Naive B cell (primary cell): ENCODE results near the gene PCDHGA6. TPM values are rescaled to one million over a fixed set of nuclear protein-coding genes. Genes with fewer than 3 reads are reported as not detected.
"Not testable (repeated sequence)": the region's sequence is repeated elsewhere in the genome, so short reads cannot be mapped to it uniquely, and the experiment has no call there.

Experiments
- ATAC-seq, 2 donors: fragments of 150-1000 bp; cut with Tn5 transposase; 2 replicates each; pipeline ENCODE4 v1.10.0; 2021; ENCODE audit warnings: low read depth in 2 of 2, mild to moderate bottlenecking in 2 of 2, moderate library complexity in 2 of 2
- DNase-seq: peaks from one replicate; pipeline ENCODE4 v3.0.0; 2022
- H3K27ac Mint-ChIP-seq, 6 donors: one replicate each; pipeline ENCODE4 v1.8.0; 2020 to 2022; ENCODE audit warnings: mild to moderate bottlenecking in 6 of 6, mixed read lengths in 6 of 6, moderate library complexity in 5 of 6, inconsistent platforms in 2 of 6
- H3K27me3 Mint-ChIP-seq, 3 donors: one replicate each; pipeline ENCODE4 v1.8.0; 2021 to 2022; ENCODE audit warnings: mixed read lengths in 3 of 3, mild to moderate bottlenecking in 1 of 3
- H3K36me3 Mint-ChIP-seq, 2 donors: one replicate each; pipeline ENCODE4 v1.8.0; 2020 to 2022; ENCODE audit warnings: mixed read lengths in 2 of 2, inconsistent platforms in 1 of 2, mild to moderate bottlenecking in 1 of 2
- H3K4me1 Mint-ChIP-seq, 3 donors: one replicate each; pipeline ENCODE4 v1.8.0; 2020 to 2022; ENCODE audit warnings: mixed read lengths in 3 of 3, inconsistent platforms in 1 of 3, mild to moderate bottlenecking in 1 of 3, moderate library complexity in 1 of 3
- H3K4me3 Mint-ChIP-seq, 8 donors: one replicate each; pipeline ENCODE4 v1.8.0; 2020 to 2022; ENCODE audit warnings: mild to moderate bottlenecking in 8 of 8, mixed read lengths in 8 of 8, moderate library complexity in 8 of 8, inconsistent platforms in 2 of 8
- H3K9me3 Mint-ChIP-seq, 7 donors: one replicate each; pipeline ENCODE4 v1.8.0; 2020 to 2022; ENCODE audit warnings: mixed read lengths in 7 of 7, mild to moderate bottlenecking in 5 of 7, inconsistent platforms in 2 of 7, moderate library complexity in 1 of 7
- polyA plus RNA-seq, 6 donors: library from polyadenylated mRNA; unstranded; fragments of 300-500 nt; fragmentation: Illumina TruSeq; gene quantifications; one replicate each; pipeline ENCODE4 v1.2.3, GENCODE V29; 2021; ENCODE audit warnings: low read depth in 6 of 6

The PCDHGA6 gene
- polyA plus RNA-seq, 6 donors from 2014 or later = 0.08 TPM; not detected in 5

- DNase-seq (no peak), ATAC-seq (no peak)
- Mint-ChIP-seq H3K4me3 (peak overlapping the region in 2 of 8 donors; percentile 16 to 74), H3K9me3 (peaks cover 4 to 82% (median 43%) of the 10 kb centered on the region in 7 donors), H3K27ac (peak overlapping the region in 1 of 6 donors; percentile 53), H3K4me1 (peaks cover 0 to 4% (median 0%) of the 10 kb centered on the region in 3 donors), H3K27me3 (peaks cover 67 to 79% (median 74%) of the 10 kb centered on the region in 3 donors), H3K36me3 (peaks cover 23 to 26% of the 10 kb centered on the region in 2 donors)
Observed at GRCh38 chr5:141388661-141389060, 15.0 kb downstream of the PCDHGA6 start.

- Mint-ChIP-seq H3K27ac (peak overlapping the region in 2 of 6 donors; percentile 53 to 75), H3K27me3 (peaks cover 66 to 79% (median 74%) of the 10 kb centered on the region in 3 donors), H3K4me1 (peaks cover 0 to 4% (median 0%) of the 10 kb centered on the region in 3 donors), H3K36me3 (peaks cover 30% of the 10 kb centered on the region in 2 donors), H3K4me3 (peak overlapping the region in 2 of 8 donors; percentile 2 to 42), H3K9me3 (peaks cover 4 to 82% (median 43%) of the 10 kb centered on the region in 7 donors)
- DNase-seq (no peak), ATAC-seq (no peak)
Observed at GRCh38 chr5:141389153-141390042, 15.7 kb downstream of the PCDHGA6 start.

- DNase-seq (no peak), ATAC-seq (no peak)
- Mint-ChIP-seq H3K4me1 (peaks cover 0 to 4% (median 0%) of the 10 kb centered on the region in 3 donors), H3K9me3 (peaks cover 4 to 70% (median 38%) of the 10 kb centered on the region in 7 donors), H3K36me3 (peaks cover 24 to 31% of the 10 kb centered on the region in 2 donors), H3K27me3 (peaks cover 56 to 77% (median 60%) of the 10 kb centered on the region in 3 donors), H3K27ac (peak within 1 kb of the TSS in 4 of 6 donors; percentile 47 to 81 (median 74)), H3K4me3 (peak within 1 kb of the TSS in 3 of 8 donors; percentile 12 to 41 (median 21))
Observed at GRCh38 chr5:141392429-141393198, 18.9 kb downstream of the PCDHGA6 start, which contains the start of gene PCDHGA8. Gene PCDHGA8, plus strand, starts transcription at chr5:141392633. Its CDS starts 181 bp downstream, at chr5:141392814.

GRCh38 chr5:141393267-141393666 is 19.6 kb downstream of the PCDHGA6 start:
- Mint-ChIP-seq H3K4me3 (peak overlapping the region in 1 of 8 donors; percentile 12), H3K27ac (peak overlapping the region in 2 of 6 donors; percentile 47 to 79), H3K9me3 (peaks cover 4 to 70% (median 37%) of the 10 kb centered on the region in 7 donors)

GRCh38 chr5:141394401-141395187 is 20.9 kb downstream of the PCDHGA6 start:
- Mint-ChIP-seq H3K9me3 (peaks cover 4 to 71% (median 38%) of the 10 kb centered on the region in 7 donors), H3K36me3 (peaks cover 16 to 21% of the 10 kb centered on the region in 2 donors), H3K4me3 (peak overlapping the region in 1 of 8 donors; percentile 16), H3K27me3 (peaks cover 52 to 75% (median 55%) of the 10 kb centered on the region in 3 donors), H3K27ac (peak overlapping the region in 2 of 6 donors; percentile 24 to 79)
- DNase-seq, ATAC-seq, H3K4me1 Mint-ChIP-seq: not testable (repeated sequence)

More at GRCh38 chr5:141393267-141393666, 19.6 kb downstream of the PCDHGA6 start:
- H3K36me3 Mint-ChIP-seq = peaks cover 24 to 30% of the 10 kb centered on the region in 2 donors
- peaks cover 55 to 75% (median 57%) of the 10 kb centered on the region in 3 donors for H3K27me3 Mint-ChIP-seq
- ATAC-seq (no peak), DNase-seq (no peak)
- peaks cover 0 to 4% (median 0%) of the 10 kb centered on the region in 3 donors for H3K4me1 Mint-ChIP-seq

GRCh38 chr5:141397756-141398551 is 24.3 kb downstream of the PCDHGA6 start, which contains the start of gene PCDHGB5:
Gene PCDHGB5, plus strand, starts transcription at chr5:141397947. Its CDS starts 181 bp downstream, at chr5:141398128.
- Mint-ChIP-seq H3K27ac (peak within 1 kb of the TSS in 1 of 6 donors; percentile 63), H3K36me3 (peaks cover 12 to 19% of the 10 kb centered on the region in 2 donors), H3K4me3 (peak within 1 kb of the TSS; percentile 2 to 83 (median 42)), H3K27me3 (peaks cover 47 to 74% (median 52%) of the 10 kb centered on the region in 3 donors), H3K9me3 (peaks cover 4 to 60% (median 34%) of the 10 kb centered on the region in 7 donors)
- DNase-seq, H3K4me1 Mint-ChIP-seq: not testable (repeated sequence)
- ATAC-seq = peak; percentile 58 to 61

- Mint-ChIP-seq H3K4me1 (peaks cover 0 to 3% (median 0%) of the 10 kb centered on the region in 3 donors), H3K9me3 (peaks cover 4 to 61% (median 35%) of the 10 kb centered on the region in 7 donors), H3K36me3 (peaks cover 9 to 25% of the 10 kb centered on the region in 2 donors), H3K27me3 (peaks cover 50 to 74% (median 57%) of the 10 kb centered on the region in 3 donors), H3K4me3 (peak overlapping the region in 1 of 8 donors; percentile 29), H3K27ac (peak overlapping the region in 1 of 6 donors; percentile 63)
- no peak for DNase-seq
- no peak for ATAC-seq
Observed at GRCh38 chr5:141398608-141399007, 24.9 kb downstream of the PCDHGA6 start.

GRCh38 chr5:141399555-141400258 is 26.0 kb downstream of the PCDHGA6 start:
- Mint-ChIP-seq H3K36me3 (peaks cover 4 to 27% of the 10 kb centered on the region in 2 donors), H3K4me1 (peaks cover 0 to 3% (median 0%) of the 10 kb centered on the region in 3 donors), H3K4me3 (peak overlapping the region in 2 of 8 donors; percentile 20 to 30), H3K9me3 (peaks cover 4 to 56% (median 35%) of the 10 kb centered on the region in 7 donors), H3K27me3 (peaks cover 52 to 76% (median 58%) of the 10 kb centered on the region in 3 donors), H3K27ac (peak overlapping the region in 3 of 6 donors; percentile 58 to 92 (median 81))
- no peak for DNase-seq
- no peak for ATAC-seq

- H3K27ac Mint-ChIP-seq = peak within 1 kb of the TSS in 2 of 6 donors; percentile 56 to 82
- ATAC-seq = no peak
- peaks cover 57 to 78% (median 69%) of the 10 kb centered on the region in 3 donors for H3K27me3 Mint-ChIP-seq
- H3K4me3 Mint-ChIP-seq = peak within 1 kb of the TSS; percentile 65 to 89 (median 78)
- H3K36me3 Mint-ChIP-seq = peaks cover 4 to 37% of the 10 kb centered on the region in 2 donors
- H3K9me3 Mint-ChIP-seq = peaks cover 4 to 61% (median 42%) of the 10 kb centered on the region in 7 donors
- peaks cover 0 to 5% (median 3%) of the 10 kb centered on the region in 3 donors for H3K4me1 Mint-ChIP-seq
- DNase-seq = no peak
Observed at GRCh38 chr5:141402553-141403243, 29.0 kb downstream of the PCDHGA6 start, which contains the start of gene PCDHGA9. Gene PCDHGA9, plus strand, starts transcription at chr5:141402778. Its CDS starts 175 bp downstream, at chr5:141402953.

GRCh38 chr5:141403387-141403786 is 29.7 kb downstream of the PCDHGA6 start:
- Mint-ChIP-seq H3K27me3 (peaks cover 59 to 84% (median 74%) of the 10 kb centered on the region in 3 donors), H3K27ac (peak overlapping the region in 2 of 6 donors; percentile 24 to 81), H3K4me3 (peak overlapping the region in 3 of 8 donors; percentile 5 to 75 (median 18)), H3K9me3 (peaks cover 4 to 68% (median 46%) of the 10 kb centered on the region in 7 donors), H3K36me3 (peaks cover 4 to 42% of the 10 kb centered on the region in 2 donors), H3K4me1 (peaks cover 0 to 12% (median 3%) of the 10 kb centered on the region in 3 donors)
- no peak for ATAC-seq
- no peak for DNase-seq
